ENCODE measurements around the gene SNTN.

The SNTN gene

DNA sequence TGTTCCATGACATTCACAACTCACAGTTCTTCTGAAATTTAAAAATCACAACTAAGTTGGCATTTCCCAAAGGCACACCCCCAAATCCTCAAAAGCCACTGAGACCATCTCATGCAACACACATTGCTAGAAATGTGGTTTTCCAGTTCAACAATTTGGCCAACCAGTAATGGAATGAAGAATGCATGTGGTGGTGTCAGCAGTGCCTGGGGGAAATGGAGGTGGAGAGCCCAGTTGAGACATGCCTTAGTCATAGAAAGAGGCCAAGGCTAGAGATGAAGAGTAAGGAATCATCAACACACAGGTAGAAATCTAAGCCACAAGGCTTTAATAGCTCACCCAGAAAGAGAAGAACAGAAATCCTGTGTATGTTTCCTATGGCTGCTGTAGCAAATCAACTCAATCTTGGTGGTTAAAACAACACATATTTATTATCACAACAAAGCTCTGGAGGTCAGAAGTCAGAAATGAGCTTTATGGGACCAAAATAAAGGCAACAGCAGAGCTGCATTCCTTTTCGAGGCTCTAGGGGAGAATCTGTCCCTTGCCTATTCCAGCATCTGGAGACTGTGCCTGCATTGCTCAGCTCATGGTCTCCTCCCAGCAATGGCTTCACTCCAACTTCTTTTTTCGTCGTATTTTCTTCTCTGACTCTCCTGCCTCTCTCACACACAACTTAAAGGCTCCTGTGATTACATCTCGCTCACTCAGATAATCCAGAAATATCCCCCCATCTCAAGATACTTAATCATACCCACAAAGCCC lies 54.0 kb downstream of the SNTN start:
- no peak for TF ChIP-seq RAD21 (IDR thresholded peaks at IDR 0.05; ENCODE audit: low read depth)
- no peak for TF ChIP-seq ZBTB7A (IDR thresholded peaks at IDR 0.05; ENCODE audit: low read depth)
- TF ChIP-seq, protein P1, sequence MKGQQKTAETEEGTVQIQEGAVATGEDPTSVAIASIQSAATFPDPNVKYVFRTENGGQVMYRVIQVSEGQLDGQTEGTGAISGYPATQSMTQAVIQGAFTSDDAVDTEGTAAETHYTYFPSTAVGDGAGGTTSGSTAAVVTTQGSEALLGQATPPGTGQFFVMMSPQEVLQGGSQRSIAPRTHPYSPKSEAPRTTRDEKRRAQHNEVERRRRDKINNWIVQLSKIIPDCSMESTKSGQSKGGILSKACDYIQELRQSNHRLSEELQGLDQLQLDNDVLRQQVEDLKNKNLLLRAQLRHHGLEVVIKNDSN (IDR thresholded peaks at IDR 0.05) = no peak
- no peak for TF ChIP-seq NFIC (IDR thresholded peaks at IDR 0.05)
- no peak for TF ChIP-seq TCF12 (IDR thresholded peaks at IDR 0.05; ENCODE audit: low read depth)
- TF ChIP-seq, protein P2, sequence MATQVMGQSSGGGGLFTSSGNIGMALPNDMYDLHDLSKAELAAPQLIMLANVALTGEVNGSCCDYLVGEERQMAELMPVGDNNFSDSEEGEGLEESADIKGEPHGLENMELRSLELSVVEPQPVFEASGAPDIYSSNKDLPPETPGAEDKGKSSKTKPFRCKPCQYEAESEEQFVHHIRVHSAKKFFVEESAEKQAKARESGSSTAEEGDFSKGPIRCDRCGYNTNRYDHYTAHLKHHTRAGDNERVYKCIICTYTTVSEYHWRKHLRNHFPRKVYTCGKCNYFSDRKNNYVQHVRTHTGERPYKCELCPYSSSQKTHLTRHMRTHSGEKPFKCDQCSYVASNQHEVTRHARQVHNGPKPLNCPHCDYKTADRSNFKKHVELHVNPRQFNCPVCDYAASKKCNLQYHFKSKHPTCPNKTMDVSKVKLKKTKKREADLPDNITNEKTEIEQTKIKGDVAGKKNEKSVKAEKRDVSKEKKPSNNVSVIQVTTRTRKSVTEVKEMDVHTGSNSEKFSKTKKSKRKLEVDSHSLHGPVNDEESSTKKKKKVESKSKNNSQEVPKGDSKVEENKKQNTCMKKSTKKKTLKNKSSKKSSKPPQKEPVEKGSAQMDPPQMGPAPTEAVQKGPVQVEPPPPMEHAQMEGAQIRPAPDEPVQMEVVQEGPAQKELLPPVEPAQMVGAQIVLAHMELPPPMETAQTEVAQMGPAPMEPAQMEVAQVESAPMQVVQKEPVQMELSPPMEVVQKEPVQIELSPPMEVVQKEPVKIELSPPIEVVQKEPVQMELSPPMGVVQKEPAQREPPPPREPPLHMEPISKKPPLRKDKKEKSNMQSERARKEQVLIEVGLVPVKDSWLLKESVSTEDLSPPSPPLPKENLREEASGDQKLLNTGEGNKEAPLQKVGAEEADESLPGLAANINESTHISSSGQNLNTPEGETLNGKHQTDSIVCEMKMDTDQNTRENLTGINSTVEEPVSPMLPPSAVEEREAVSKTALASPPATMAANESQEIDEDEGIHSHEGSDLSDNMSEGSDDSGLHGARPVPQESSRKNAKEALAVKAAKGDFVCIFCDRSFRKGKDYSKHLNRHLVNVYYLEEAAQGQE (IDR thresholded peaks at IDR 0.05; ENCODE audit: low read depth) = no peak
- TF ChIP-seq EGR1 (IDR thresholded peaks at IDR 0.05) = no peak
- no peak for TF ChIP-seq CEBPB (IDR thresholded peaks at IDR 0.05)

DNA sequence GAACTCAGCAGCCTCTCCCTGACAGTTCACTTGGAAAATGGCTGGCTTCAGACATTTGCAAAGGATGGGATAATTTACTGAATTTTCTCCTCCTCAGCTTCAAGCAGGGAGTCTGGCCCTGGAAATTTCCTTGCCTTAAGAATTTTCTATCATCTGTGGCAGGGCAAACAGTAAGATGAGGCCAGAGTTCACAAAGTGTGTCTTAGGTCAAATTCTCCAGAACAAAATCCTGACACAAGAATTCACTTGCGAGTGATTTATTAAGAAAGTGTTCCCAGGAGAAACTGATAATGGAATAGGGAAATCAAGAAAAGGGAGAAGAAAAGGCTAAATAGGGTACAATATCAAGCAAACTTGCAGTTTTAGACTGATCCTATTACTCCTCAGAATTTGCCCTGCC lies 55.3 kb downstream of the SNTN start:
- TF ChIP-seq, protein P3, sequence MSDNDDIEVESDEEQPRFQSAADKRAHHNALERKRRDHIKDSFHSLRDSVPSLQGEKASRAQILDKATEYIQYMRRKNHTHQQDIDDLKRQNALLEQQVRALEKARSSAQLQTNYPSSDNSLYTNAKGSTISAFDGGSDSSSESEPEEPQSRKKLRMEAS (IDR thresholded peaks at IDR 0.05) = no peak
- TF ChIP-seq YY1 (IDR thresholded peaks at IDR 0.05; ENCODE audit: low read depth) = no peak

DNA sequence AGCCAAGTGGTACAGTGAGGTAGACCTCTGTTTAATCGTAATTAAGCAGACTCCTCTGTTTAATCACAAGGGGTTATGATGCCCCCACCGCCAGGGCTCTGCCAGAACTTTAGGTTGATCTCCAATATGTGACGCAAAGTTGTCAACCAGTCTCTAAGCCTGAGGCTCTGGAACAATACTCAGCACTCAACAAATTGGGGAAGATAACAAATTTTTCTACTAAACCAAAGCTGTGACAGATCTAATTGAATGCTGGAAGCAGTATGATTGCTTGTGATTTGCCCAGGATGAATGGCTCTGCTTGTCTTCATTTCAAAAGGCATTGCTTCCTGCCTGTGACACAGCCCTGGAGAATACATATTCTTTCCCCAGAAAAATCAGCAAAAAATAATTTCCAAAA lies 57.1 kb downstream of the SNTN start:
- TF ChIP-seq TCF12 (IDR thresholded peaks at IDR 0.05; ENCODE audit: low read depth) (no peak), RAD21 (IDR thresholded peaks at IDR 0.05; ENCODE audit: low read depth) (no peak), TAF1 (IDR thresholded peaks at IDR 0.05; ENCODE audit: low read depth) (no peak), EP300 (IDR thresholded peaks at IDR 0.05; ENCODE audit: borderline replicate concordance) (no peak), TEAD4 (IDR thresholded peaks at IDR 0.05) (no peak), EGR1 (IDR thresholded peaks at IDR 0.05) (no peak), FOXM1 (IDR thresholded peaks at IDR 0.05; ENCODE audit: borderline replicate concordance, low read depth) (no peak), NFIC (IDR thresholded peaks at IDR 0.05) (no peak), YY1 (IDR thresholded peaks at IDR 0.05; ENCODE audit: low read depth) (no peak), CREB1 (IDR thresholded peaks at IDR 0.05; ENCODE audit: low read depth) (no peak), CEBPB (IDR thresholded peaks at IDR 0.05) (no peak), ZBTB7A (IDR thresholded peaks at IDR 0.05; ENCODE audit: low read depth) (no peak)
- TF ChIP-seq, protein P3 (IDR thresholded peaks at IDR 0.05) = no peak
- TF ChIP-seq, protein P1 (IDR thresholded peaks at IDR 0.05) = no peak
- TF ChIP-seq, protein P2 (IDR thresholded peaks at IDR 0.05; ENCODE audit: low read depth) = no peak
